Measurements from ENCODE around the gene AIFM3. TPM values are rescaled to one million over a fixed set of nuclear protein-coding genes. Genes with fewer than 3 reads are reported as not detected.

AIFM3 gene
- total and polyA plus RNA-seq, 2 donors (not counting 1 experiment from before 2014, with no cell fraction given): 3.0 to 6.0 TPM

DNA sequence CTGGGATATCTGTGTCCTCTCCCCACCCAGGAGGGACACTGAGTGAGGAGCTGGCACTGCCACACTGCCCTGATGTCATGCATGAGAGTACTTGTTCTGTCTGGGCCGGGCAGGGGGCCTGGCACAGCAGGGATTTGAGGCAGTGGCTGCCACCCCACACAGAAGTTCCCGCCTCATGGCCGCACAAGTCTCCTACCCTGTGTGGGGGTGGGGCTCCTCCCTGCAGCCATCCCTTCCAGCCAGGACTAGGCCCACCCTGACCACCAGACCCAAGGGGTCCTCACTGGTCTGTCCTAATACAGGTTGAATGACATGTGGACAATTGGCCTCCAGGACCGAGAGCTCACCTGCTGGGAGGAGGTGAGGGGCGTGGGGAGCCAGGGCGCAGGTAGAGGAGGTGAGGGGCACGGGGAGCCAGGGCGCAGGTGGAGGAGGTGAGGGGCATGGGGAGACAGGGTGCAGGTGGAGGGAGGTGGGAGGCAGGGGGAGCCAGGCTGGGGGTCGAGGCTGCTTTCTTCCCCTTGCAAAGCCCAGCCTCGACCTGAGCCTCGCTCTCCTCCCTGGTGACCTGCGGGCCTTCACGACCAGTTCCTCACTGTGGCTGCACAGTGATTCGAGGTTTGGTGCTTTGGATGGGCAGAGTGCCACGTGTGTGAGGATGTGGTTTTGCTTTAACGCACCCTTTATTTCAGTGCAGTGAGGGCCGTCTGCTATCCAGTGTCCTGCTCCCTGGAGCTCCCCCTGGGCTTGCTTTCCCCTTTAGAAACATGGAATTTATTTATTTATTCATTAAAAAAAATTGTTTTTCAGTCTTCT is 22.5 kb downstream of the AIFM3 start:
- H3K79me2 ChIP-seq (ENCODE audit: control insufficient read depth, insufficient read depth, low read length): no peaks in the 10 kb centered on the region
- H4K20me1 ChIP-seq (ENCODE audit: control insufficient read depth, insufficient read depth, low read length, poor library complexity, severe bottlenecking): no peaks in the 10 kb centered on the region
- Mint-ChIP-seq H3K27ac (peak overlapping the region; percentile 41), H3K4me3 (no peak overlapping the region), H3K27me3 (no peaks in the 10 kb centered on the region), H3K9me3 (ENCODE audit: insufficient read depth) (no peaks in the 10 kb centered on the region), H3K4me1 (no peaks in the 10 kb centered on the region)
- no peaks in the 10 kb centered on the region for H3K9me3 ChIP-seq (ENCODE audit: control extremely low read depth in 1 of 3, control insufficient read depth in 2 of 3, insufficient read depth in 1 of 3, low read length in 2 of 3)
- intact Hi-C loops (cut with micrococcal nuclease): loop anchor here (10.0 kb wide), 1 partner anchor 55 kb away; the partner anchor contains the start of gene LRRC74B
- H3K36me3 ChIP-seq (replicated peaks in 1 of 2; ENCODE audit: control extremely low read depth in 1 of 2, control insufficient read depth in 1 of 2, extremely low read depth in 1 of 2, insufficient read depth in 2 of 2, low read length in 1 of 2): peaks cover 0 to 23% of the 10 kb centered on the region in 2 experiments
- no peak overlapping the region for H3K9ac ChIP-seq (ENCODE audit: low read length)
- POLR2A ChIA-PET: no interaction called here
- no peak overlapping the region for H3K4me2 ChIP-seq (replicated peaks; ENCODE audit: low read depth, low read length, poor library complexity, severe bottlenecking)
- H3K27ac ChIP-seq (ENCODE audit: low read length in 2 of 2): no peak overlapping the region
- no peak overlapping the region for H2AFZ ChIP-seq (ENCODE audit: insufficient read depth, low read depth, low read length, poor library complexity, severe bottlenecking)
- CTCF ChIA-PET: no interaction called here
- DNase-seq (no peak), ATAC-seq (ENCODE audit: low read depth) (no peak)
- WGBS (ENCODE audit: insufficient coverage): 44% methylated on average over 12 of the region's 17 CpGs
- no peaks in the 10 kb centered on the region for H3K4me1 ChIP-seq (ENCODE audit: control insufficient read depth in 2 of 2, insufficient read depth in 2 of 2, low read length in 2 of 2)
- TF ChIP-seq EZH2 (IDR thresholded peaks at IDR 0.05; ENCODE audit: borderline replicate concordance, insufficient read depth, low read depth, low read length, poor library complexity, severe bottlenecking): no peak
- TF ChIP-seq, protein P1, sequence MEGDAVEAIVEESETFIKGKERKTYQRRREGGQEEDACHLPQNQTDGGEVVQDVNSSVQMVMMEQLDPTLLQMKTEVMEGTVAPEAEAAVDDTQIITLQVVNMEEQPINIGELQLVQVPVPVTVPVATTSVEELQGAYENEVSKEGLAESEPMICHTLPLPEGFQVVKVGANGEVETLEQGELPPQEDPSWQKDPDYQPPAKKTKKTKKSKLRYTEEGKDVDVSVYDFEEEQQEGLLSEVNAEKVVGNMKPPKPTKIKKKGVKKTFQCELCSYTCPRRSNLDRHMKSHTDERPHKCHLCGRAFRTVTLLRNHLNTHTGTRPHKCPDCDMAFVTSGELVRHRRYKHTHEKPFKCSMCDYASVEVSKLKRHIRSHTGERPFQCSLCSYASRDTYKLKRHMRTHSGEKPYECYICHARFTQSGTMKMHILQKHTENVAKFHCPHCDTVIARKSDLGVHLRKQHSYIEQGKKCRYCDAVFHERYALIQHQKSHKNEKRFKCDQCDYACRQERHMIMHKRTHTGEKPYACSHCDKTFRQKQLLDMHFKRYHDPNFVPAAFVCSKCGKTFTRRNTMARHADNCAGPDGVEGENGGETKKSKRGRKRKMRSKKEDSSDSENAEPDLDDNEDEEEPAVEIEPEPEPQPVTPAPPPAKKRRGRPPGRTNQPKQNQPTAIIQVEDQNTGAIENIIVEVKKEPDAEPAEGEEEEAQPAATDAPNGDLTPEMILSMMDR (IDR thresholded peaks at IDR 0.05): no peak
- no peak overlapping the region for H3K4me3 ChIP-seq (ENCODE audit: control extremely low read depth in 1 of 5, extremely low read depth in 1 of 5, insufficient read depth in 1 of 5, low read depth in 2 of 5, low read length in 4 of 5)
- no peaks in the 10 kb centered on the region for H3K27me3 ChIP-seq (replicated peaks in 1 of 4; ENCODE audit: control extremely low read depth in 1 of 4, control insufficient read depth in 3 of 4, insufficient read depth in 4 of 4, low read length in 3 of 4)
